Psoas muscle (tissue), 8 donors: Measurements from ENCODE around the gene TCP11L2. TPM values are rescaled to one million over a fixed set of nuclear protein-coding genes. Genes with fewer than 3 reads are reported as not detected.

ENCODE experiments used
- ATAC-seq, 4 donors: fragments of 200-7000 bp; cut with Tn5 transposase; one replicate each; pipeline ENCODE4 v1.9.1; 2020; ENCODE audit warnings: moderate library complexity in 3 of 4, mild to moderate bottlenecking in 2 of 4
- DNase-seq, 2 donors: peaks; one replicate each; pipeline ENCODE4 v3.0.0-alpha.2; 2020
- H3K27ac ChIP-seq: fragments of 200-600 bp; one replicate; pipeline ENCODE4 v1.8.0; 2022
- H3K27me3 ChIP-seq, 3 donors: fragments of 200-600 bp in 1 of 3; one replicate each; pipeline versions ENCODE4 v1.6.1 to v1.8.0; 2013 to 2022; ENCODE audit warnings: low read length in 2 of 3, mild to moderate bottlenecking in 2 of 3, moderate library complexity in 1 of 3; ENCODE audit not compliant: insufficient read depth in 3 of 3
- H3K36me3 ChIP-seq, 2 donors: fragments of 200-600 bp in 1 of 2; one replicate each; pipeline versions ENCODE4 v1.6.1 to v1.8.0; 2013 to 2022; ENCODE audit warnings: low read depth in 1 of 2, mild to moderate bottlenecking in 1 of 2, moderate library complexity in 1 of 2; ENCODE audit not compliant: insufficient read depth in 1 of 2
- H3K4me1 ChIP-seq: fragments of 200-600 bp; one replicate; pipeline ENCODE4 v1.8.0; 2022
- H3K4me3 ChIP-seq: fragments of 200-600 bp; one replicate; pipeline ENCODE4 v1.8.0; 2022; ENCODE audit warnings: mild to moderate bottlenecking
- H3K9me3 ChIP-seq: fragments of 200-600 bp; one replicate; pipeline ENCODE4 v1.8.0; 2022
- WGBS, 3 donors: extraction: QIAGEN DNeasy Blood & Tissue Kit; methylation state at CpG; one replicate each; pipeline versions ENCODE4 v1.1.6 to v1.1.7; 2013; 5-methylcytosine and 5-hydroxymethylcytosine counted together
- intact Hi-C, 2 donors: fragments of 100-400 bp; cut with DNase I; formaldehyde crosslinking; loops; one replicate each; pipeline versions ENCODE4 v1.11.0 to v1.14.2; 2022
- polyA plus RNA-seq, 3 donors: library from polyadenylated mRNA; stranded (reverse); fragments of 200-250 nt; gene quantifications; one replicate each; pipeline ENCODE4 v1.2.3, GENCODE V29; 2013
- total RNA-seq, 4 donors: library from RNA; stranded (reverse); fragmentation: NEBNext Ultra II Directional in 2 of 4; extraction: Animal tissue kit (Norgen Biotek cat#: 25700) in 2 of 4; gene quantifications; one replicate each; pipeline versions ENCODE4 v1.2.1 to v1.2.4, GENCODE V29; 2021 to 2023
- TF ChIP-seq, protein P1 (sequence below): fragments of 200-600 bp; IDR thresholded peaks from one replicate; pipeline ENCODE4 v1.8.0; 2022; ENCODE audit warnings: antibody characterized with exemption
- donor health status: healthy with polysubstance abuse.
- donor health status: DM: no; HTN: no; CAD: no; lungs with moderate emphysema.
- donor health status: Bipolar disorder and iron deficiency.
- donor health status: healthy.
- donor health status: DM: yes; HTN: yes; CAD: no.
- donor health status: DM: no; HTN: no; CAD: no.
- donor health status: DM: no; HTN: no; CAD: no.
- donor health status: DM: yes; HTN: yes; CAD: no.

Gene TCP11L2
- total and polyA plus RNA-seq, 7 donors: 3.9 to 63.1 (median 26.7) TPM

DNA sequence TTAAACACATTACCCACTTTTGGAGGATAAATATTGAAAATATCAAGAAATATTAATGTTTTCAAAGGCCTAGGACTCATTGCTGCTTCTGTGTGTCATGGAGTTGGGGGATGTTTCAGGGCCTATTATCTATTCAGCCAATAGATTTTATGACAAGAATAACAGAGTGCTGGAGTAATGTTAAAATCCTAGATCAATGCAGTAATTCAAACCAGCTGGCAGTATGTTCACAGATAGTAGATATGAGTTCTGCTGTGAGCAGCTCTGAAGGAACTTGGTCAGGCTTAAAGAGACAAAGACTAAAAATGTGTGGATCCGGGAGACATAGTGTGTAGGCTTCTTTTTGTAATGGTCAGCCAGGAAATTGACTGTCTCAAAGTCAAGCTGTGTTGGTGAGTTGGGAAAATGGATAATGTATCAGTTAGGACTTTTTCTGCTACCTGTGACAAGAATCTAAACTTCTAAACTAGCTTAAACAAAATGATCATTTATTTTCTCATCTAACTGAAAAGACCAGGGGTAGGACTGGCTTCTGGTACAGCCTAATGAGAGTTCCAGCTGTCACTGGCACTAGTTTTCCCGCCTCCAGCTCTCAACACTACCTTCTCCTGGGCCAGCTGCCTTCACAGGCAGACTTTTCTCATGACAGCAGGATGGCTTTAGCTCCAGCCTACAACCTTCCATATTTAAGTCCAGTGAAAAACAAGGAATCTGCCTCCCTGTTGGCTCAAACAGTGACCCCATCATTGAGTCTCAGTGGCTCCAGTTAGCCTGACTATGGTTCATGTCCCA is 38.7 kb downstream of the TCP11L2 start:
- 39 to 52% (median 43%) methylated on average over 2 of the region's 2 CpGs for WGBS, 3 donors
- no peak overlapping the region for H3K4me3 ChIP-seq
- TF ChIP-seq, protein P1, sequence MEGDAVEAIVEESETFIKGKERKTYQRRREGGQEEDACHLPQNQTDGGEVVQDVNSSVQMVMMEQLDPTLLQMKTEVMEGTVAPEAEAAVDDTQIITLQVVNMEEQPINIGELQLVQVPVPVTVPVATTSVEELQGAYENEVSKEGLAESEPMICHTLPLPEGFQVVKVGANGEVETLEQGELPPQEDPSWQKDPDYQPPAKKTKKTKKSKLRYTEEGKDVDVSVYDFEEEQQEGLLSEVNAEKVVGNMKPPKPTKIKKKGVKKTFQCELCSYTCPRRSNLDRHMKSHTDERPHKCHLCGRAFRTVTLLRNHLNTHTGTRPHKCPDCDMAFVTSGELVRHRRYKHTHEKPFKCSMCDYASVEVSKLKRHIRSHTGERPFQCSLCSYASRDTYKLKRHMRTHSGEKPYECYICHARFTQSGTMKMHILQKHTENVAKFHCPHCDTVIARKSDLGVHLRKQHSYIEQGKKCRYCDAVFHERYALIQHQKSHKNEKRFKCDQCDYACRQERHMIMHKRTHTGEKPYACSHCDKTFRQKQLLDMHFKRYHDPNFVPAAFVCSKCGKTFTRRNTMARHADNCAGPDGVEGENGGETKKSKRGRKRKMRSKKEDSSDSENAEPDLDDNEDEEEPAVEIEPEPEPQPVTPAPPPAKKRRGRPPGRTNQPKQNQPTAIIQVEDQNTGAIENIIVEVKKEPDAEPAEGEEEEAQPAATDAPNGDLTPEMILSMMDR: no peak
- intact Hi-C loops: loop anchor here in 1 of 2 donors (5.0 kb wide), 2 partner anchors 34 to 99 kb away; no protein-coding TSS in a partner anchor
- H3K27ac ChIP-seq: peak overlapping the region; percentile 76
- no peak for ATAC-seq
- H3K36me3 ChIP-seq: peaks cover 0 to 37% of the 10 kb centered on the region in 2 donors
- peaks cover 31% of the 10 kb centered on the region for H3K4me1 ChIP-seq
- H3K27me3 ChIP-seq: no peaks in the 10 kb centered on the region
- no peaks in the 10 kb centered on the region for H3K9me3 ChIP-seq
- no peak for DNase-seq

DNA sequence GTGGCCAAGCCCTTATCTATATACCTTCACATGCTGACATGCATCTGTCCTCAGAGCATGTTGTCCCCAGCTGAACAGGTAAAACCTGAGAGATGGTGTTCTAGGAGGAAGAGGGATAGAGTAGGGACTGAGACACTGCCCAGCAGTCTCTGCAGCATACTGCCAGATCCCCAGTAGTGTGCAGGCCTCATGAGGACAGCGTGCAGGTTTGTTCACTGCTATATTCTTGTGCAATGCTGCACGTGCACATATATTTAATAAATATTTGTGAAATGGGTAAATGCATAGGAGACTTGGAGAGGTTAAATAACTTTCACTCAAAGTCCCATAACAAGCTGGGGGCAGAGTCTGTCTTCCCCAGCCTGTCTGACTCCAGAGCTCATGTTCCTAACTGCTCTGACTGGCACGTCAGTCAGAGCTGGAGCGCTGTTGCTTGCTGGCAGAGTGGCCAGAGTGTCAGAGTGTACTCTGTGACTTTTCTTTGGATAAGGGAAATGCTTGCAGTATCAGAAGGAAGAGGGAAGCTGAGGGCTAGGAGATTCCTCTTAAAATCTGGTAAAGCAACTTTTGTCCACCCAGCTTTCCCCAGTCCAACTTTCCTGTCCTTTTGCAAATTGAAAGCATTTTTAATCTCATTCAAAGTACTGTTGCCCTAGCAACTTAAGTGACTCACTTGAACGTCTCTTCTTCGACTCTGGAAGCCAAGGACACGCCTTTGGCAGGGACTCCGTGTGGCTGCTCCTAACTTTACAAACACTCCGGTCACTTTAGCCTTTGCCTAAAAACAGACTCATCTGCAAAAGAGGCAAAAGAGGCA is 40.1 kb downstream of the TCP11L2 start:
- Histone ChIP-seq H3K36me3 (peaks cover 0 to 36% of the 10 kb centered on the region in 2 donors), H3K4me1 (peaks cover 30% of the 10 kb centered on the region), H3K27ac (peak overlapping the region; percentile 76), H3K4me3 (peak overlapping the region; percentile 50), H3K27me3 (no peaks in the 10 kb centered on the region), H3K9me3 (no peaks in the 10 kb centered on the region)
- DNase-seq (peak; percentile 87 to 92), ATAC-seq (peak; percentile 91 to 95 (median 92))
- 10 to 23% (median 12%) methylated on average over 9 of the region's 9 CpGs for WGBS, 3 donors
- TF ChIP-seq, protein P1: no peak
- intact Hi-C loops: loop anchor here (1.0 to 5.0 kb wide), 3 partner anchors 35 to 116 kb away; no protein-coding TSS in a partner anchor

DNA sequence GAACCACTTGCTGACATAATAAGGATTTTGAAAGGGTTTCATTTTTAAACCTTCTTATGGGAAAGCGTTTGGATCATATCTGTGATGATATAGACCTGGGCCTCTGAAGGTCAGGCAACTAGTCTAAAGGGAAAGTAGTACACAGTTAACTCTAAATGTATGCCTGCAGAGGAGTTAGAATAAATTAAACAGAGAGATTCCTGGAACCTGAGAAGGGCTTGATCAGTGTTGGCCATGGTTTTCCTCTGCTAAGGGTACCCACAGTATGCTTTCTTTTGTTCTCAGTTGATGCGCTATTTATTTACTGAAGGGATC is 40.6 kb downstream of the TCP11L2 start:
- peaks cover 30% of the 10 kb centered on the region for H3K4me1 ChIP-seq
- ATAC-seq (peak; percentile 12 to 24 (median 20)), DNase-seq (no peak)
- intact Hi-C loops: loop anchor here in 1 of 2 donors (5.0 kb wide), 2 partner anchors 36 to 101 kb away; no protein-coding TSS in a partner anchor
- no peaks in the 10 kb centered on the region for H3K27me3 ChIP-seq
- H3K27ac ChIP-seq: peak overlapping the region; percentile 76
- TF ChIP-seq, protein P1: no peak
- WGBS, 3 donors: 54 to 64% (median 59%) methylated on average over 2 of the region's 2 CpGs
- H3K36me3 ChIP-seq: peaks cover 0 to 33% of the 10 kb centered on the region in 2 donors
- peak overlapping the region; percentile 50 for H3K4me3 ChIP-seq
- H3K9me3 ChIP-seq: no peaks in the 10 kb centered on the region

DNA sequence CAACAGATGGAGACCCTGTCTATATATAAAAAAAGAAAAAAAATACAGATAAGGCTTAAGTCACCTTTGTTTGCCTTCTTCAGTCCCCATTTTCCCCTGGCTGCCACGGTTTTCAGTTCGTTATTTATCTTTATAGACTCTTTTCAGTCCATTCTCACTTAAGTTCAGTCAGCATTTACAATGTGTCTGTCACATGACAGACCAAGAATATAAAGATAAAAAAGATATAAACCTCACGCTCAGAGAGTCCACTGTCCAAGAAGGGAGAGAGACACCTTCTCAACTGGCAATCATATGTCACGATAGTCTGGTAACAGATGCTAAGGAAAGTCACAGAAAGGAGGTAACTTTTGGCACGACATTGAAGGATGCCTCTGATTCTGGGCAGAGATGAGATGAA is 41.6 kb downstream of the TCP11L2 start:
- Histone ChIP-seq H3K27ac (peak overlapping the region; percentile 76), H3K4me3 (no peak overlapping the region), H3K4me1 (peaks cover 30% of the 10 kb centered on the region), H3K36me3 (peaks cover 0 to 33% of the 10 kb centered on the region in 2 donors), H3K9me3 (no peaks in the 10 kb centered on the region), H3K27me3 (no peaks in the 10 kb centered on the region)
- WGBS, 3 donors: 87 to 94% (median 92%) methylated on average over 5 of the region's 5 CpGs
- TF ChIP-seq, protein P1: no peak
- ATAC-seq (no peak), DNase-seq (no peak)
- intact Hi-C loops: loop anchor here in 1 of 2 donors (5.0 kb wide), 2 partner anchors 37 to 102 kb away; no protein-coding TSS in a partner anchor
